Prostate gland (tissue), 2 donors: Measurements from ENCODE around the gene DAZAP1.

ENCODE experiments used
- CTCF ChIP-seq, 4 experiments: fragments of 200-600 bp in 2 of 4; fragments of 450-650 bp in 2 of 4; sonication (generic) in 2 of 4; IDR thresholded peaks; 1 replicate in 3 of 4; 2 replicates in 1 of 4; pipeline ENCODE4 v1.5.1; 2016 to 2019; ENCODE audit warnings: antibody characterized with exemption in 4 of 4, mild to moderate bottlenecking in 2 of 4, moderate library complexity in 2 of 4
- POLR2A ChIP-seq: fragments of 450-650 bp; IDR thresholded peaks from one replicate; pipeline ENCODE4 v1.6.1; 2016; ENCODE audit warnings: antibody characterized with exemption, mild to moderate bottlenecking

DNA sequence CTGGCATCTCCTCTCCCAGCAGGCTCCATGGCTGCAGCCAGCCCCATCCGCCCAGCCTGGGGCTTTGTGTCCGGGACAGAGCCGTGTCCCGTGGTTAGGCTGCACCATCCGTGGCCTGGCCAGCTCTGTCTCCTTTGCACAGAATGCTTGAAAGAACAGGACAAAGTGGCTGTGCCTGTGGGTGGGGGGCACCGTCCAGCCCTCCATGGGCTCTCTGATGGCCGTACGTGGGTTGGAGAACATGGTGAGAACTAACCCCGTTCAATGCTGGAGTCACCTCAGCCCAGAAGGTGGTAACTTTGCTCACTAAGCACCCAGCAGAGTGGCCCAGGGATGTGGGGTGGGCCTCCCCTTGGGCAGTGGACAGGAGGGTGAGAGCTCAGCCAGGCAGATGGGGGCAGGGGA, 33.6 kb downstream of the DAZAP1 start:
- TF ChIP-seq CTCF (IDR thresholded peaks at IDR 0.05), result no peak
- no peak for TF ChIP-seq POLR2A
